H54 (cell line): ENCODE measurements around the gene MUC2.
A peak's percentile ranks its signal among the peaks of the same experiment; 100 is the strongest.

Experiments used
- DNase-seq: peaks from one replicate; pipeline ENCODE4 v3.0.0; 2011; ENCODE audit warnings: low spot score, mixed read lengths; ENCODE audit not compliant: insufficient read length
- FAIRE-seq: peaks from 3 replicates; lab custom pipeline; 2011; peaks lifted over from hg19 to GRCh38; lab: Jason Lieb, UNC
- POLR2A ChIP-seq: IDR thresholded peaks from 2 replicates; pipeline ENCODE4 v1.6.1; 2011; ENCODE audit warnings: low read depth, mild to moderate bottlenecking, low read length

MUC2 gene

GRCh38 chr11:1050581-1051355 lies 23.9 kb upstream of the MUC2 start:
- DNase-seq (peak; percentile 84), FAIRE-seq (no peak)
- TF ChIP-seq POLR2A = no peak

GRCh38 chr11:1051356-1052132 lies 23.1 kb upstream of the MUC2 start:
- DNase-seq (no peak), FAIRE-seq (no peak)
- no peak for TF ChIP-seq POLR2A

GRCh38 chr11:1052133-1053011 lies 22.3 kb upstream of the MUC2 start:
- FAIRE-seq = no peak
- TF ChIP-seq POLR2A = no peak

GRCh38 chr11:1053121-1053901 lies 21.4 kb upstream of the MUC2 start:
- no peak for TF ChIP-seq POLR2A
- FAIRE-seq (no peak), DNase-seq (no peak)

More at GRCh38 chr11:1052133-1053011, 22.3 kb upstream of the MUC2 start:
- DNase-seq = no peak

- DNase-seq (no peak), FAIRE-seq (no peak)
- TF ChIP-seq POLR2A = no peak
Measured at GRCh38 chr11:1054143-1055108, 20.2 kb upstream of the MUC2 start.

- no peak for DNase-seq
- FAIRE-seq = no peak
- no peak for TF ChIP-seq POLR2A
Measured at GRCh38 chr11:1055109-1055703, 19.5 kb upstream of the MUC2 start.

GRCh38 chr11:1055990-1056771 lies 18.5 kb upstream of the MUC2 start:
- FAIRE-seq = no peak
- no peak for TF ChIP-seq POLR2A
- no peak for DNase-seq

GRCh38 chr11:1057806-1058205 lies 16.9 kb upstream of the MUC2 start:
- FAIRE-seq = no peak
- DNase-seq = no peak
- no peak for TF ChIP-seq POLR2A

- DNase-seq (no peak), FAIRE-seq (no peak)
Measured at GRCh38 chr11:1059759-1060158, 14.9 kb upstream of the MUC2 start.

GRCh38 chr11:1060410-1060809 lies 14.3 kb upstream of the MUC2 start:
- no peak for DNase-seq
- no peak for TF ChIP-seq POLR2A
- no peak for FAIRE-seq

More at GRCh38 chr11:1059759-1060158, 14.9 kb upstream of the MUC2 start:
- no peak for TF ChIP-seq POLR2A

GRCh38 chr11:1060852-1061616 lies 13.6 kb upstream of the MUC2 start:
- DNase-seq = peak; percentile 86
- FAIRE-seq = peak; percentile 52
- no peak for TF ChIP-seq POLR2A
